ENCODE data around the gene TEX2. TPM values are rescaled to one million over a fixed set of nuclear protein-coding genes. Genes with fewer than 3 reads are reported as not detected.

Gene TEX2
- total and polyA plus RNA-seq, 9 of the 15 experiments (the other 6 are each of a cell fraction or from before 2014, with no cell fraction given), result 4.1 to 27.6 (median 19.3) TPM

- TF ChIP-seq NFIX (CRISPR knock-in tag; IDR thresholded peaks at IDR 0.05; ENCODE audit: low read depth) (no peak), ZNF75A (CRISPR knock-in tag; IDR thresholded peaks at IDR 0.05) (no peak), NR2F6 (CRISPR knock-in tag; IDR thresholded peaks at IDR 0.05) (no peak), ZNF277 (CRISPR knock-in tag; IDR thresholded peaks at IDR 0.05; ENCODE audit: borderline replicate concordance) (no peak), KHSRP (IDR thresholded peaks at IDR 0.05) (no peak), TSC22D4 (tag; IDR thresholded peaks at IDR 0.05) (no peak), KLF13 (tag; IDR thresholded peaks at IDR 0.05; ENCODE audit: borderline replicate concordance, low read depth) (peak; percentile 94), ZNF395 (CRISPR knock-in tag; IDR thresholded peaks at IDR 0.05) (no peak), FOXO4 (CRISPR knock-in tag; IDR thresholded peaks at IDR 0.05) (no peak), TAF15 (IDR thresholded peaks at IDR 0.05; ENCODE audit: low read depth, low read length) (no peak), ZNF124 (CRISPR knock-in tag; IDR thresholded peaks at IDR 0.05) (no peak), ZNF24 (IDR thresholded peaks at IDR 0.05) (no peak), ZNF436 (CRISPR knock-in tag; IDR thresholded peaks at IDR 0.05) (no peak), MECOM (CRISPR knock-in tag; IDR thresholded peaks at IDR 0.05) (no peak), MYNN (IDR thresholded peaks at IDR 0.05) (no peak), MYNN (CRISPR knock-in tag; IDR thresholded peaks at IDR 0.05) (no peak), ZNF212 (CRISPR knock-in tag; IDR thresholded peaks at IDR 0.05) (no peak), ZNF780A (CRISPR knock-in tag; IDR thresholded peaks at IDR 0.05) (no peak), ZNF699 (CRISPR knock-in tag; IDR thresholded peaks at IDR 0.05; ENCODE audit: insufficient replicate concordance) (no peak), BCL6 (CRISPR knock-in tag; IDR thresholded peaks at IDR 0.05) (no peak), ZNF707 (CRISPR knock-in tag; conservative IDR thresholded peaks at IDR 0.05) (no peak), HNRNPH1 (optimal IDR thresholded peaks at IDR 0.05; ENCODE audit: low read depth, low read length) (no peak), RFX5 (IDR thresholded peaks at IDR 0.05; ENCODE audit: low read depth, low read length) (no peak), FUS (optimal IDR thresholded peaks at IDR 0.05; ENCODE audit: low read depth, low read length) (no peak), VEZF1 (CRISPR knock-in tag; IDR thresholded peaks at IDR 0.05) (no peak), KDM2B (CRISPR knock-in tag; IDR thresholded peaks at IDR 0.05) (no peak), SMARCA5 (IDR thresholded peaks at IDR 0.05) (no peak)
Measured at GRCh38 chr17:64281962-64282752, 19.1 kb upstream of the TEX2 start (continued).
